ENCODE measurements around the gene PDZD2.
A peak's percentile ranks its signal among the peaks of the same experiment; 100 is the strongest.

Gene PDZD2

DNA sequence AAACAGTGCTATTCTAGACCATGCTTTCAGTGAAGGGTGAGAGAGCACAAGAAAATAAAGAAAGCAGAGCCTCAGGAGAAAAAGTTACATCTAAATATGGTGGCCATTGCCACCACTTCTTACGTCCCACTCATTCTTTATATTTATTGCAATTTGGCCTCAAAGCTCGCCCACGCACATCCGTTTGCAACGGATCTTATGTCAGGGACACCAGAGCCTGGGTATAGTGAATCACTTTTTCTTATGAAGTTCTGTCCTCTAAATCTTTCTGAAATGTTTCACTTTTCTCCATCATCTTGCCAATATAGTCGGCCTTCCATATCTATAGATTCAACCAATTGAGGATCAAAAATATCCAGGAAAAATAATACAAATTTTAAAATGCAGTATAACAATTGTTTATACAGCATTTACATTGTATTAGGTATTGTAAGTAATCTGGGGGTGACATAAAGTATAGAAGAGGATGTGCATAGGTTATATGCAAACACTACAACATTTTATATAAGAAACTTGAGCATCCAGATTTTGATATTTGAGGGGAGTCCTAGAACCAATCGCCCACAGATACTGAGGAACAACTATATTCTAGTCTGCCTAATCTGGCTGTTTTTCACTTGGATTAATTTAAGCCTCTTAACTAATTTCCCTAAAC, 500.0 kb downstream of the PDZD2 start:
- peak; percentile 64 to 70 for DNase-seq (ENCODE audit: low read depth in 2 of 2)

DNA sequence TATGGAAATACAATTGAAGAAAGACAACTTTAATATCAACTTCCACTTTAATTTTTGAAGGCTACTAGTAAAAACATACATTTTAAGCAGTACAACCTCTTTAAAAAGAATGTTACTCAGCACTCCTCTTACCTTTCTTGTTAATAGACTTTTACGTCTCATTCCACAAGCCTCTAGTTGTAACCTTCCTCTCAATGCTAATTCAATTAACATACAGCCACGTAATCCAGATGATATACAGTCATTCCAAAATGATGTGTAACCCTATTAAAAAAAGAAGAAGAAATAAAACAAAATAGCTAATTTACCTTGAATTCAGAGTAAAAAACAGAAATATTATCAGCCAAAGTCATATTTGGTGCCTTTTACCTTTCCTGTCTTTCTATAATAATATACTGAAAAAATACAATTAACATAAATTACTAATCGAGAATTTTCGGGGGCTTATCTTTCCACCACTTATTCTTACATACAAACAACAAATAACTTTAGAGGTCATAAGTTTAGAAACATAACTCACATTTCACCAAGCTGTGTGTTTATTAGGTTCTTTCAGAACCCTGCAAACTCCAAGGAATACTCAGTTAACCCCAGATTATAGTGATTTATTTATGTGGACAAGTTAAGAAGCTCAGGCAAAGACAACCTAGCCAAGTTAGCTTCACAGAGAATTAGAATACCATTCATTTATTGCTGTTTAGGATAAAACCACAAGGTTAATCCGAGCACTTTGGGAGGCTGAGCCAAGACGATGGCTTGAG, 504.9 kb downstream of the PDZD2 start:
- DNase-seq (ENCODE audit: low read depth in 2 of 2) = no peak

DNA sequence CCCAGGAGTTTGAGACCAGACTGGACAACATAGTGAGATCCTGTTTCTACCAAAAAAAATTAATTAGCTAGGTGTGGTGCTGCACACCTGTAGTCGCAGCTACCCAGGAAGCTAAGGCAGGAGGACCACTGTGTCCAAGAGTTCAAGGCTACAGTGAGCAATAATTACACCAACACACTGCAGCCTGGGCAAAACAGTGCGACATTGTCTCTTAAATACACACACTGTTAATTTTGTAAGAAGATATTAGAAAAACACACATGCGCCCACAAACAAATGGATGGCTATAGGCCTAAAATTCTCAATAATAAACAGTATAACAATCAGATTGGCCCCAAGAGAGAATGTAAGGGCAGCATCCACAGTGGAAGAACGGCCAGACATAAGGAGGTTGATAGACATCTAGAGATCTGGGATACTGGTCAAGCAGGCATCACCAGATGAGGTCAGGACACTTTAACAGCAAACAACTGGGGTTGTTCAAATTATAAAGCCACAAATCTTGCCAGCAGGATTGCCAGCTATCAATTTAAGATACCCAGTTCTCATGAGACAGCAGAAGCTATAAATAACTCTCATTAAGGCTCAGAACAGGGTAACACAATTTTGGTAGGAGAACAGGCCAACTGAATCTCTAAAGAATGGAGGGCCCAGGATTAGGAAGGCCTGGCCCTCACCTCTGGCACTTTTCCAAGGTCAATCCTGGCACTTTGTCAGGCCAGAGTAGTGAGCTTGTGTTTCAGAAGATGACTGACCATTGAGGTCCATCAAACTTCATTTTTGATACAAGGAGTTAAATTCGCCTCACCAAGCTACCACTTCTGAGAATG, 505.7 kb downstream of the PDZD2 start:
- DNase-seq (ENCODE audit: low read depth in 2 of 2) = no peak

DNA sequence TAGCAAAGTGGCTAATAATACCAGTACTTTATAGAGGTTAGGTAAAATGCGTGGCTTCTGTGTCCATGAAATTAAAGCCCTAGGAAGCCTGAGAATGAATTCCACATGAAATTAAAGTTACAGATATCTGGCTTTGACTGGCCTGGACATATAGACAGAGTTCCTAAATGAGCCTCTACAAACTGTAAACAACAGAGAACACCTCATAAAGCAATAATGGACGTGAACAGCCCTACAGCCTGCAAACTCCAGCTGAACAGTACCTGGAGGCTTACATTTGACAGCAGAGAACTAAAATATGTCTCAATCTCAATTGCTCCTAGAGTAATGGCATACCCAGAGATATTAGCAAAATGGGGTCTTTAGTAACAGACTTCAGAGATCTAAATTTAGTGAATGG, 506.4 kb downstream of the PDZD2 start:
- DNase-seq (ENCODE audit: low read depth in 2 of 2) = no peak

DNA sequence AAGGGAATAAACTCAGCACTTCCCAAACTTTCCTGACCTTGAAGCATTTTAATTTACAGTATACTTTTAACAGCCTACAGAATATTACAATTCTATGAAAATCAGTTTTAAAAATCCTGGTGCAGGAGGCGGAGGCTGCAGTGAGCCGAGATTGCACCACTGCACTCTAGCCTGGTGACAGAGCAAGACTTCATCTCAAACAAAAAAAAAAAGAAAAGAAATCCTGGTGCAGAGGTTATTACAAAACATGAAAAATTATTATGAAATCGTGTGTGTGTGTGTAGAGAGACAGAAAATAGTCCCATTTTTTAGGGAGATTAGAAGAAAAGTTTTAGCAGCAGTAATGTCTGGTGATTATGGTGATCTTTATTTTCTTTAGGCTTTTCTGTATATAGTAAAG, 508.3 kb downstream of the PDZD2 start:
- no peak for DNase-seq (ENCODE audit: low read depth in 2 of 2)

DNA sequence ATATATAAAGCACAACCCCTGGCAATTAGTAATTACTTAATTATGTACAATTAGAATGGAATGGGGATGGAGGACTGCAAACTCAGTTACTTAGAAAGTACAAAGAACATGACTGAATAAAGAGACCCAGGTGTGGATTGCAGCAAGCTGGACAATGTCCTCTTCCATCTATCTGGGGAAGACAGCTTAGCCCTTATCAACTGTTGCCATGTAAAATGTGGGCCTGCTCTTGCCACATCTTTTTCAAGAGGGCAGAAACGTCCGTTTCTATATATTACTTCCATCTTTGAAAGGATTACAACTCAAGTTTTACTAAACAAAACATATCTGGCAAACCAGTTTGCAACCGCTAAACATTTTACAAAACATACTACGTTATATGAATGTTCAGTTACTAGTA, 509.0 kb downstream of the PDZD2 start:
- DNase-seq (ENCODE audit: low read depth in 2 of 2) = no peak

DNA sequence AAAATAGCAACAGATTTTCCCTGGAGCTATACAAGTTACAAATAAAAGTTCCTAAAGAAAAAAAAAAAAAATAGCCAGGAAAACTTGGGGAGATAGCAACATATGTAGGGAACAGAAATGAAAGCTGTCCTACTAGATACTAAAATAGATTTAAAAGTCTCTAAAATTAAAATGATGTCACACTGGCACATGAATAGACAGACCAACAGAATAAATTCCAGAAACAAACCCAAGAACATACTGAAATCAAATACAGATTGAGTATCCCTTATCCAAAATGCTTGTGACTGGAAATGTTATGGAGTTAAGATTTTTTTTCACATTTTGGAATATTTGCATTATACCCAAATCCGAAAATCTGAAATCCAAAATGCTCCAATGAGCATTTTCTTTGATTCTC, 511.4 kb downstream of the PDZD2 start:
- no peak for DNase-seq (ENCODE audit: low read depth in 2 of 2)

DNA sequence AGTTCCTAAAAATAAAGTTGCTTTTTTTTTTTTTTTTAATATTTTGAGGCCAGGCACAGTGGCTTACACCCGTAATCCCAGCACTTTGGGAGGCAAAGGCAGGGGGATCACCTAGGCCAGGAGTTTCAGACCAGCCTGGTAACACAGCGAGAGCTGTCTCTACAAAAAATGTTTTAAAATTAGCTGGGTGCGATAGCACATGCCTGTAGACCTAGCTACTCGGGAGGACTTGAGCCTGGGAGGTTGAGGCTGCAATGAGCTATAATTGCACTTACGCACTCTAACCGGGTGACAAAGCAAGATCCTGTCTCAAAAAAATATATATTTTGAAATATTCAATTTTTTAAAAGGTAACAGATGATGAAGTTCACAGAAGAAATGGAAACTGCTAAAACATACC, 512.3 kb downstream of the PDZD2 start:
- DNase-seq (ENCODE audit: low read depth in 2 of 2) = no peak

DNA sequence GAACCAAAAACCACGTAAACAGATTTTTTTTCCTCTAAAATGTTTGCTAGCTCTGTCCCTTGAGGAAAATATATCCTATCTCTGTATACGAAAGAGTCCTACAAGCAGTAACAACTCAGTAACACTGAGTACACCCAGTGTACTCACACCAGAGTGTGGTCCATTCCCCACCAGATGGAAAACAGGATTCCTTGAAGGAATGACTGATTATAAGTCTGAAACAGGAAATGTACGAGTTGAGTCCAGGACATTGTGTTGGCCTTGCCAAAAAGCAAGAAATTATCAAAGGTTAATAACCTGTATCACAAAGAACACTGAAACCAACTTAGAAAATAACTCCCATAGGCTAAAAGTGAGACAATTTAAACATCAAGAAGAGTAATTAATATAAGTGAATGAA, 514.8 kb downstream of the PDZD2 start:
- no peak for DNase-seq (ENCODE audit: low read depth in 2 of 2)

DNA sequence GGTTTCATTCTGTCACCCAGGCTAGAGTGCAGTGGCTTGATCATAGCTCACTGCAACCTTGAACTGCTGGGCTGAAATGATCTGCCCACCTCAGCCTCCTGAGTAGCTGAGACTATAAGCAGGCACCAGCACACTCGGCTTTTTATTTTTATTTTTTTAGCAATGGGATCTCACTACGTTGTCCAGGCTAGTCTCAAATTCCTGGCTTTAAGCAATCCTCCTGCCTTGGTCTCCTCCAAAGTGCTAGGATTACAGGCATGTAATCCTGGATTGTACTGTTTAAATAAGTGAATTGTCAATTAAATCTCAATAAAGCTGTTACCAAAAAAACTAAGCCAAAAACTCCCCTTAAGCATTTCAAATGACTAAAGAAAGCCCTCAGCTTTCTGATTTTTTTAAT, 516.3 kb downstream of the PDZD2 start:
- DNase-seq (ENCODE audit: low read depth in 2 of 2) = no peak

DNA sequence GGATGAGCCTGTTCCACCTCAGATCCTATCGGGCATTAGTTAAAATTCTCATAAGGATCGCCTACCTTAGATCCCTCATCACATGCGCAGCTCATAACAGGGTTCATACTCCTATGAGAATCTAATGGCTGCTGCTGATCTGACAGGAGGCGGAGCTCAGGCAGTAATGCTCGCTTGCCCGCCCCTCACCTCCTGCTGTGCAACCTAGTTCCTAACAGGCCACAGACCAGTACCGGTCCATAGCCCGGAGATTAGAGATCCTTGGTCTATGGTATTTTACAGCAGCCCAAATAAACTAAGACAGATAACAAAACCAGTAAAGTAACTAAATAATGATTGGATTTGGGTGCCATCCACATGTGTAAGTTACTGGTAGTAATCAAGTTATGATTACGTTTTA, 517.7 kb downstream of the PDZD2 start:
- no peak for DNase-seq (ENCODE audit: low read depth in 2 of 2)

DNA sequence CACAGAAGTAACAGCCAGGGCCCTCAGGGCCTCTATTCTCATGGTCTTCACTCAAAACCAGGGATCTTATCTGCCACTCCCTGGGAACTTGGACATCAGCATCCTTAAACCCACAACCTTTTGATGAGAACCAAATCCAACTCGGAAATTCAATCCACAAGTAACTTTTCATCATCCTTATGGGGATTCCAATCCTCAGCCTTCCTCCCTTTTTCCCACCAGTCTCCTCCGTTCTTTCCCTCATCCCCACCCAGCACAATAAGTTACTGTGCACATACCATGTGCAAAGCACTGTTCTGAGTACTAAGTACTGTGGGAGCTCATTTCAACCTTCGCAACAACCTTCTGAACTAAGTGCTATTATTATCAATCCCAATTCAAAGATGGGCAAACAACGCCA, 518.1 kb downstream of the PDZD2 start:
- no peak for DNase-seq (ENCODE audit: low read depth in 2 of 2)

DNA sequence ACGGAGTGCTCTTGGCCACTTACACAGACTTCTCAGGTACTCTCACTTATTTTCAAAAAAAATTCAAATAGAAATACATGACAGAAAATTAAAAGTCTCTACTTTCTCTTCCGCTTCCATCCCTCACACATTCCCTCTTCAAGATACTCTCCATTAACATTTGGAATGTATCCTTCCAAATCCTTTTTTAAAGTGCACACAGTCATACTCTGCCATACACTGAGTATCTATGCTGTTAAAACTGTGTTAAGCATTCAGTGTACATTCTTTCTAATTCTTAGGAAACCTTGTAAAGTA, 519.7 kb downstream of the PDZD2 start:
- DNase-seq (ENCODE audit: low read depth in 2 of 2) = no peak

DNA sequence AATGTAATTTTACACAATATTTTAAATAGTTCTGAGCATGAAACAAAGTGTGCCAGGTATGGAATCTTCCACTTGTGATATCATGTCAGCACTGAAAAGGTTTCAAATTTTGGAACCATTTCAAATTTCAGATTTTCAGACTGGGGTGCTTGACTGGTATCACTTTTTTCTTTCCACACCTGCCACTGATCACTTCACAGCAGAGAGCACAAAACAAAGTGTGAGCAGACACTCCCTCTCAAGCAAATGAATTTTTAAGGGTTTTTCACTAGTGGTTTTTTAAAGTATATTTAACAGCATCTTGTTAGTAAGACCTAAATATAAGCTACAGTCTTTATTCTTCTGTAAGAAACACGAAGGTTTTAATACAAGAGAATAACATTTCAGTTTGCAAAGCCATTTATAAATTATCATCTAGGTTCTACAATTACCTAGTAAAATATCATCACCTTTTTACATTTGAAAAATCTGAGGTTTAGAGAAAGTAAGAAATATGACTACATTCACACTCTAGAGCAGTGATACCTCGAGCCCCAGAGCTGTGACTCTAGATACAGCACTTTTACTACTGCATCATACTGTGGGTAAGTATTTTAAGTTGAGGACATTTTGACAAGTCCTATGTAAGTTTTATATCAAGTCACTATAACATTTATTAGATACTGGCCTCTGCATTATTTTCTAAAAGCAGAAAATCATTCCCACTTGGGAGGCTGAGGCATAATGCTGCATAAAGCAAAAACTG, 520.6 kb downstream of the PDZD2 start:
- DNase-seq (ENCODE audit: low read depth in 2 of 2) = no peak

DNA sequence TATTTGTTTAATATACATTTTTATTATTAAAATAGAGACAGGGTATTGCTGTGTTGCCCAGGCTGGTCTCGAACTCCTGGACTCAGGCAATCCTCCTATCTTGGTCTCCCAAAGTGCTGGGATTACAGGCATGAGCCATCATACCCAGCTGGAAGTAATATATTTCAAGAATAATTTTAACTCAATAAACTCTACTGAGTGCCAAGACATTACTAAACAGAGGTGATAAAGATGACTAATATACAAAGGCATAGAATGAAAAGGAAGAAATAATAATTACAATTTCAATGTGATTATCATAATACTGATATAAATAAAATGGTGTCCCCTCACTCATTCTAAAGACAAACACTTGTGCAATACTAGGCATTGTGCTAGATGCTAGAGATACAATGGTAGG, 521.3 kb downstream of the PDZD2 start:
- no peak for DNase-seq (ENCODE audit: low read depth in 2 of 2)
